IPS-NIHi7 (cell line): ENCODE measurements around the gene LDLRAP1.
"Not testable (repeated sequence)": the region's sequence is repeated elsewhere in the genome, so short reads cannot be mapped to it uniquely, and the experiment has no call there.

Experiments
- DNase-seq: peaks from one replicate; pipeline ENCODE4 v3.0.0; 2012; ENCODE audit warnings: mixed read lengths; ENCODE audit errors: extremely low spot score

LDLRAP1 gene

GRCh38 chr1:25603779-25604538, 60.6 kb downstream of the LDLRAP1 start:
- not testable (repeated sequence) for DNase-seq

GRCh38 chr1:25607123-25607522, 63.7 kb downstream of the LDLRAP1 start:
- DNase-seq: no peak

GRCh38 chr1:25608488-25609178, 65.2 kb downstream of the LDLRAP1 start:
- DNase-seq: peak; percentile 77

GRCh38 chr1:25609921-25610320, 66.5 kb downstream of the LDLRAP1 start:
- DNase-seq: no peak

- DNase-seq: no peak
Observed at GRCh38 chr1:25610822-25611630, 67.6 kb downstream of the LDLRAP1 start.

GRCh38 chr1:25611843-25612242, 68.4 kb downstream of the LDLRAP1 start:
- no peak for DNase-seq

GRCh38 chr1:25612421-25612820, 69.0 kb downstream of the LDLRAP1 start:
- no peak for DNase-seq

GRCh38 chr1:25613091-25613490, 69.7 kb downstream of the LDLRAP1 start:
- DNase-seq: no peak

GRCh38 chr1:25614501-25615171, 71.2 kb downstream of the LDLRAP1 start:
- DNase-seq: no peak

- DNase-seq: no peak
Observed at GRCh38 chr1:25615172-25615541, 71.8 kb downstream of the LDLRAP1 start.

- DNase-seq: no peak
Observed at GRCh38 chr1:25615563-25616094, 72.2 kb downstream of the LDLRAP1 start.

- peak; percentile 98 for DNase-seq
Observed at GRCh38 chr1:25616095-25616986, 72.9 kb downstream of the LDLRAP1 start, which contains the start of gene MAN1C1. Gene MAN1C1 (plus strand): TSS chr1:25616791. CDS start chr1:25617798, 1,007 bp downstream.

- DNase-seq: no peak
Observed at GRCh38 chr1:25616987-25617624, 73.7 kb downstream of the LDLRAP1 start.

- DNase-seq: peak; percentile 41
Observed at GRCh38 chr1:25617625-25618432, 74.4 kb downstream of the LDLRAP1 start.

- DNase-seq: no peak
Observed at GRCh38 chr1:25618433-25618808, 75.0 kb downstream of the LDLRAP1 start.
